ENCODE measurements around the gene LGSN.
"Not testable (repeated sequence)": the region's sequence is repeated elsewhere in the genome, so short reads cannot be mapped to it uniquely, and the experiment has no call there.

Gene LGSN

DNA sequence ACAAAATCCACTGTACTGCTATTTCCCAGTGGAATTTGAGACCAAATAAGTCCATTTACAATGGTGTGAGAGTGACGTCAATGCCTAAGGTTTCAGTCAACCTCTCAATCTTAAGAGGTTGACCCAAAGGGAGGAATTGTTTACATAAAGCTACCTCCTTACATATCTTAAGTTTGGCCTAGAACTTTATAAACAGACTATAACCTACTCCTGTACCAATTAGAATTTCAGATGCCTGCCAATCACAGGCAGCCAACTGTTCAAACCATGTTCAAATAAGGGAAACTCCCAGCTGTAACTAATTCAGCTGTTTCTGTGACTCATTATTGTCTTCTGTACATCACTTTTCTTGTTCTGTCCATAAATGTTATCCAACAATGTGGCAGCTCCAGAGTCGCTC, 14.5 kb downstream of the LGSN start:
- DNase-seq, result no peak

DNA sequence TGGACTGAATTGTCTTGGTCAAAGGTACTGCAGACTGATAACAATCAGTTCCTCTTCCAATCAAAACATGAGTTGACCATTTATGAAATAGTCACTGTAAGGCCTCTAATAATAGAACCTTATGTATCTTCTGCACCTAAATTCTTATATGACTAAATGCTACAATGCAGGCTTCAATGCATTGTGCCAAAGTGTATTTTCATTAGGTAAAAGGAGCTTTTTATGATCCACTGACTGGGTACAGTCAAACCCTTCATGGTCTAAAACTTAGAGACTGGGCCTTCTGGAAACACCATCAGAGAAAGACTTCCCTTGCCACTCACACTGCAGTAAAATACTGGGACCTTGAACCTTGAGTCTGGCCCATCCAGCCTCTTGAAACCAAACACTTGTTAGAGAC, 16.3 kb downstream of the LGSN start:
- no peak for DNase-seq

DNA sequence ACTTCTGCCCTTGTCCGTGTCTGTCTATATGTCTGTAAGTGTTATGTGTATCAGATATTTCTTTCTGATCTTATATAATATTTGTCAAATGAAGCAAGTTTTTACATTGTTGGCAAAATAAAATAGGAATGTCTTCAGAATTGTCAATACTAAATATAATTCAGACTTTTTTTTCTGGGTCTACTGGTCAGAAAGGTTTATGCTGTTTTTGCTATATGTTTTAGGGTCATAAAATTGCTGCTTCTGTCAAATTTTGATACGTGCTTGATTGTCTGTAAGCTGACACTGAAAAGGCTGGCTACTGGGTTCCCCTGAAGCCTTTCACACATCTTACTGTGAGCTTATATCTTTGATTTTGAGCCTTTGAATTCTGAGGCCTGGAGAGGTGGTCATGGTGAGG, 20.1 kb downstream of the LGSN start:
- no peak for DNase-seq

DNA sequence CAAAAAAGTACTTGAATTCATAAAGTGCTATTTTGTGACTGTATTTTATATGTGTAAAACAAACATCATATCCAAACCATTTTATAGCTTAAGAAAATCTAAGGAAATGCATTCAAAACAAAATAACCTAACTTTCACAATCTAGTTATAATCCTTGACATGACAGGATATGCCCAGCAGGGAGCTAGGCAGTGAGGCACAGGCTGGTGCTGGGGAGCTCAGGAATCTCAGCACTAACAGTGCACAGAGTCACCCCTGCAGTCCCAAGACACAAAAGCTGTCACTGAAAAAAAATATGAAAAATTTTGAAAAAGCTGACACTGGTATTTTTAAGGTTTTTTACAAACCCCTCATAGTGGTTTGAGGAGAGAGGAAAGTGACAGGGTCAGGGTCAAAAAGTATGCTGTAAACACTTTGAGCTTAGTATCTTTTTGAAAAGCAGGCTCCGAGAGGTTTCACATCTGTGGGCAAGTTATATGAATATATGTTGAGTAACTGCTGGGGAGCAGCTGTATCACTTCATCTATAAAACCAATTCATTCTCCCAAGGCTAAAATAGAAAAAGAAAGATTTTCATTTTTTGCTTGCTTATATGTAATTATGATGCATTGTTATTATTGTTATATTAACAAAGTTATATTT, 24.1 kb downstream of the LGSN start:
- DNase-seq, result no peak

DNA sequence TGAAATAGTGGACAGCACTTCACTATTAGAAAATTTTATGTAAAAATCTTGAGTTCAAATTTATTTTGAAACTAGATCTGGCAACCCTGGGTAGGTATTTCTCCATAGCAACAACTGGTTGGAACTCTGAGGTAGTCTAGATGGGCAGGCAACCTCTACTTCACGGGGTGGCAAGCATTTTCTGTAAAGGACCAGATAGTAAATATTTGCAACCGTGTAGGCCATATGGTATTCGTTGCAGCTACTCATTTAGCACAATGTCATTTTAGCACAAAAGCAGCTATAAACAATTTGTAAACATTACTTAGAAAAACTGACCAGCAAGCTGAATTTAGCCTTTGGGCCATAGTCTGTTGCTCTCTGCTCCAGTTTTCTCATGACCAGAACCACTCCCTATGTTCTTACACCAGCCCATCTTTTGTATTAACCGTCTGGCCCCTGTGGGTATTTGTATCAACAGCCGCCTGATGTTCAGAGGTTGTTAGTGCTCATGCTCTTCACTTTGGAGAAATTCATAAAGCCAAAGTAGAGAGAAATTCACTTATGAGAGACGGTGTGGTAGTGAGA, 29.2 kb downstream of the LGSN start:
- no peak for DNase-seq

DNA sequence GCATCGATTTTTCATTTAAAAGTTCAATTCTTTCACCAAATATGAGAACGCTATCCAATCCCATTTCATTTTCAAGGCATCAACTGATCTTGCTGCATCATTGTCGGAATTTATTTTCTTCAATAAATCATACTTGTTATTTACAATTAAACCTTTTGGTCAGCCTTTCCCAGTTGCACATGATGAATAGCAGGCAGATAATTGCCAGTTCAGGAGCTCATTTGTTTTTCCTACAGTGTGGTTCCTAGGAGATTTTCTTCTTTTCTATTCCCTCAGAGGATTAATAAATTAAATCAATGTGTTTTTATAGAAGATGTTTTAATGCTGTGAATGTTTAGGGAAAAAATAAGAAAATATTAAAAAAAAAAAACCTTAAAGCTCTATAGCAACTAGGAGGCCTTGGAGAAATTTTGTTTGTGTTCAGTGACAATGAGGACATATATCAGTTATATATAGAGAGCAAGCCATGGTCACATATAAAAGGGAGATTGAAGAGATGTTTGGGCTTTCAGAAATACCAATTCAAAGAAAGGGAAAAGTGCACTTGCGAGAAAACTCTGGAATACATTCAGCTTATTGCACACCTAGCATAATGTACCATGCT, 30.4 kb downstream of the LGSN start:
- no peak for DNase-seq

DNA sequence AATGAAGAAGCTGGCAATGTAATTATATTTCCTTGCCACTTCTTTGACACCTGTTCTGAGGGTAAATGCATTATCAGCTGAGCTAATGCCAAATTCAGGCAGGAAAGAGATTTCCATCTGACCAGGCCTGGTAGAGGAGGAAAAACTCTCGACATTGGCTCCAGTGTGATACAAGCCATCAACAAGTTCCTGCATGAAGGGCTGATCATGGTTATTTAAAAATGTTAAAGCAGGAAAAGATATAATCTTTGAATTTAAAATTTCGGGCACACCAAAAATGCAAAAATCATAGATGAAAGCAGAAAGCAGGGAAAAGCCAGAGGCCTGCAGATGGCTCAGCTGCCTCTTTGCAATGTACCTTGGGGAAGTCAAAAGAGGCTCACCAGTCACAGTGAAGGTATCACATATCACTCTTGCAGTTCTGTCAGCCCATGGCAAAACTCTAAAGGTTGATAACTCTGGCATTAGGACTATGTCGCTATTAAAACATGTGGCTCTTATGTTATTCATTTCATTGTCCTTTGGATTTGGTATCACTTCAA, 39.1 kb downstream of the LGSN start:
- DNase-seq, result no peak

DNA sequence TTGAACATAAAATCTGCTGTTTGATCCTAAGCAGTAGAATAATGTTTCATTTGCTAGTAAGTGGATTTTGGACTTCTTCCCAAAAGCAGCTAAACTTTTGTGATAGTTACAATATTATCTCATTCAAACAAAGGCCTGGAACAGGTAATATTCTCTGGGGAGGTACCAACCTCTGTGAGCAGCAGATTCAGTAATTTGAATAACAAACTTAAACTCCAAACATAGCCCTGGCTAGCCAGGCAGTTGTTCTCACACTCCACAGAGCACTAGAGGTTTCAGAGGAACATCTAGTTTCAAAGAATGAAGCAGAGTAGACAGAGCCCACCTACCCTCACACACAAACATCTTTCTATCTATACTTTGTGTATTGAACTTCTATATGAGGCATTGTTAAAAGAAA, 40.9 kb downstream of the LGSN start:
- no peak for DNase-seq

GRCh38 chr6:63275953-63276352, 43.8 kb downstream of the LGSN start:
- no peak for DNase-seq

GRCh38 chr6:63274795-63275430, 44.9 kb downstream of the LGSN start:
- not testable (repeated sequence) for DNase-seq

GRCh38 chr6:63272397-63272796, 47.4 kb downstream of the LGSN start:
- no peak for DNase-seq

GRCh38 chr6:63269470-63269869, 50.3 kb downstream of the LGSN start:
- DNase-seq, result no peak

DNA sequence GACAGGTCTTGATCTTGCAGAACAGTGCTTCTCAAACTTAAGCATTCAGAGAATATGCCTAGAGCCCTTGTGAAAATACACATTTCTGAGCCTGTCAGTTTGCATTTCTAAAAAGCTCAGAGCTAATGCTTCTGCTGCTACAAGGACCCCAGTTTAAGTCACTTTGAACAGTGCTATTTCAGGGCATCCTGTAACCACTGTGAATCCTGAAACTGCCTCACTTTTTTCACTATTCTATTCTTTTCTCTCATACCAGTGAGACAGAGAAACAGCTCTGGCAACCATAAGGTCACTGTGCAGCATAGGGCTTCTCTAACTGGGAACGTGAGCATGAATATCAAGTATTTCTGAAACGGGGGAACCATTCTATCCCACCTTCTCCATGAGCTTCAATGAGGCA, 51.2 kb downstream of the LGSN start:
- DNase-seq, result no peak

DNA sequence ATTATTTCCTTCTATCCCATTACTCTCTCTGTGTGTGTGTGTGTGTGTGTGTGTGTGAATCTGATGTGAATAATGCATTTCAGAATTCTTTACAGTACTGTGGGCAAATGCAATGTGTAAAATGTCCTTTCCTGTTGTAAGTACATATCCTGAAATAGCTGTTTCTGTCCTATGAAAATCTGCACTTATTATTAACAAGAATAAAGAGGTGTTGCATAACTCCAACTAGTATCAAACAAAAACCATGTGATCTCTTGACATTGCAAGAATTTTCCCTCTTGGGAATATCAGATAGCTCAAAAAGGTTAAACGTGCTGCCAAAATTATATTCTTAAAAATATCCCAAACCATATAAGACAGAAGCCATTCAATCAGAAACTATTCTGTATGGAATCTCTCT, 52.0 kb downstream of the LGSN start:
- DNase-seq, result no peak

DNA sequence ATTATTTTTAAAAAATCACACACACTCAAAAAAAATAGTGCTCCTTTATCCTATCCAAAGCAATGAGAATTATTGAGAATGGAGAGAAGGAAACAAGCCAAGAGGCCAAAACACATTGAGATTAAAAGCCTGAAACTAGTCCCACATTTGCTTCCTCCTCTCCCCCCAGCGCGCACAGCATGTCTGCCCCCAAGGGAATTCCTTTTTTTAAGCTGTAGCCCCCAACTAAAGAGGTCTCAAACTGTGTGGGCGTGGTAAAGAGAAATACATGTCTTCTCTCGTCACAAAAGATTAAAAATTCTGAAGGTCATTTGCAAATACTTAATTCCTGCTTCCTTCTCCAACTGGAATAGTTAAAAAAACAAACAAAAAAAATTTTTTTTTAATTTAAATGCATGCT, 52.7 kb downstream of the LGSN start:
- DNase-seq, result no peak

- DNase-seq, result no peak
Measured at GRCh38 chr6:63263444-63263843, 56.3 kb downstream of the LGSN start.

- no peak for DNase-seq
Measured at GRCh38 chr6:63261820-63262219, 58.0 kb downstream of the LGSN start.

GRCh38 chr6:63259153-63259552, 60.6 kb downstream of the LGSN start:
- no peak for DNase-seq

DNA sequence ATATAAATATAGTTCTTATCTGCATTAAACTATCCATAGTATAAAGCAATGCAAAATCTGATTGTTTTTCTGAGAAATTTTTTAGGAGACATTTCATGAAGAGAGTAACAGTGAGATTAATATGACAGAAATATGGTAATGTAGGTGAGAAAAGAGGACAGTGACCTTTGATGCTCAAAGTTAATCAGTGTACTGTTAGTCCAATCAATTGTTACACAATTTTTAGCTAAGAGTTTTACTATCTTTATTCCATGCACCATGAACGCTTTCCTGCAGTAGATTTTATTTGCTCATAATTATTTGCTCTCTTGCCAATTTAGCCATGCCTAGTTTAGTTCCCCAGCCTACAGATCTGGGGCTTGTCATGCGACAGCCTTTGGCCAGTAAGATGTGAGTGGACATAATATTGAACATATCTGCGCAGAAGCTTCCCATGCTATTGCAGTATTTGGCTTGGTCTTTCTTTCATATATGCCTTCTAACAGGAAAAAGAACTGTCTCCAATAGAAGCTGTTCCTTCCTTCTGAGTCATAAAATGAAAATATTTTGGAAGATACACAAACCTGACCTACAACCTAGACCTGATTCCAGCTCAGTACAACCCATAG, 69.8 kb downstream of the LGSN start:
- DNase-seq, result no peak

- no peak for DNase-seq
Measured at GRCh38 chr6:63246581-63246980, 73.2 kb downstream of the LGSN start.

DNA sequence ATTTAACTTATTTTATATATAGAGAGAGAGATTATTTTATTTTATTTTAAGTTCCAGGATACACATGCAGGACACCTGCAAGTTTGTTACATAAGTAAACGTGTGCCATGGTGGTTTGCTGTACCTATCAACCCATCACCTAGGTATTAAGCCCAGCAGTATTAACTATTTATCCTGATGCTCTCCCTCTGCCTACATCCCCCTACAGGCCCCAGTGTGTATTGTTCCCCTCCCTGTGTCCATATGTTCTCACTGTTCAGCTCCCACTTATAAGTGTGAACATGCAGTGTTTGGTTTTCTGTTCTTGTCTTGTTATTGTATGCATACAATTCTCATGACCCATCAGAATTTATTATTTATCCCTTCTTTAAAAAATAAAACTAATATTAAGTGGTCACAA, 73.9 kb downstream of the LGSN start:
- no peak for DNase-seq

DNA sequence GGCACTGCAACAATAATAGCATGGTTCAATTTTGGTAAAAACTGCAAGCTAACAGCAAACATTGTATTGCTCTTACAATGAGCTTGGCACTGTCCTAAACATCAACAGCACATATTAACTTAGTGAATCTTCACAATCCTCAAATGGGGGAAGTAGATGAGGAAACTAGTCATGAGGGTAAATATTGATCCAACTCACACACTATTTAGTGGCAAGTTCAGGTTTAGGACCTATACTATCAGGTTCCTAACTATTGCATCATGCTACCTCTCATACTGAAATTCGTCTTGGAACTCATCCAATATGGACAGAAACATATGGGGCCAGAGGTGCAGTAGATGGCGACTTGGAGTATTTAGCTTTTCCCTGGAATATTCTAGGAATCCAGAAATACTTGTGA, 74.4 kb downstream of the LGSN start:
- no peak for DNase-seq

- DNase-seq, result no peak
Measured at GRCh38 chr6:63236398-63236817, 83.4 kb downstream of the LGSN start.

DNA sequence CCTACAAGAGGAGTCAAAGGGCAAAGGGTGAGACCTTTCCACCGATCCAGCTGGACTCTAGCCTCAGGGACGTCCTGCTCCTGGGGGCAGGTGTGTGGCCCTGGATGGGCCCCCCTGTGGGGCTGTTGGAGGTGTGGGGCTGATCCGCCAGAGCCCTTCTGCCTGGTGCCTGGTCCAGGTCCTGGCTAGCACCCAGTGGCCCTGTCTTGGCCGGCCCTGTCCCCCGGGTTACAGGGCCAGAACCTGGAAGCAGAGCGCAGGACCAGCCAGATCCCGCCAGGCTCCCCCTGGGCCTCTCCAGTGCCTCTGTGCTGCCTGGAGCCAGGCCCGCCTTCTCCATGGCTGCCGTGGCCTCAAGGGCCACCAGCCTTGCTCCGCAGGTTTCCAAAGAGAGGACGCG, 89.3 kb downstream of the LGSN start:
- DNase-seq, result not testable (repeated sequence)

Data from stimulated activated CD4-positive, alpha-beta T cell treated with anti-CD3 and anti-CD28 coated beads, Interleukin-4, amount 100 ng/mL, for 4 hours (primary cell).